Heart right ventricle (tissue), 16 donors: ENCODE measurements around the gene RAD54L. TPM values are rescaled to one million over a fixed set of nuclear protein-coding genes. Genes with fewer than 3 reads are reported as not detected.

ENCODE experiments used
- ATAC-seq, 8 donors: fragments of 200-7000 bp; cut with Tn5 transposase; one replicate each; pipeline ENCODE4 v1.9.1; 2020; ENCODE audit warnings: mild to moderate bottlenecking in 8 of 8, moderate library complexity in 8 of 8, moderate number of reproducible peaks in 1 of 8
- DNase-seq, 2 donors: peaks; one replicate each; pipeline ENCODE4 v3.0.0-alpha.2; 2020
- H3K27ac ChIP-seq, 10 donors: fragments of 200-600 bp; sonication (generic) in 2 of 10; one replicate each; pipeline versions ENCODE4 v1.5.0 to v1.8.0; 2020 to 2022; ENCODE audit warnings: mild to moderate bottlenecking in 3 of 10
- H3K27me3 ChIP-seq, 7 donors: fragments of 200-600 bp; one replicate each; pipeline ENCODE4 v1.8.0; 2021 to 2022; ENCODE audit warnings: mild to moderate bottlenecking in 2 of 7
- H3K36me3 ChIP-seq, 9 donors: fragments of 200-600 bp; sonication (generic) in 1 of 9; one replicate each; pipeline versions ENCODE4 v1.5.0 to v1.8.0; 2020 to 2022; ENCODE audit warnings: mild to moderate bottlenecking in 2 of 9
- H3K4me1 ChIP-seq, 9 donors: fragments of 200-600 bp; sonication (generic) in 1 of 9; one replicate each; pipeline versions ENCODE4 v1.5.0 to v1.8.0; 2020 to 2022; ENCODE audit warnings: mild to moderate bottlenecking in 4 of 9
- H3K4me3 ChIP-seq, 10 donors: fragments of 200-600 bp; sonication (generic) in 2 of 10; one replicate each; pipeline versions ENCODE4 v1.5.0 to v1.8.0; 2020 to 2022; ENCODE audit warnings: mild to moderate bottlenecking in 7 of 10, moderate library complexity in 2 of 10
- H3K9me3 ChIP-seq, 11 donors: fragments of 200-600 bp in 10 of 11; sonication (generic) in 2 of 11; one replicate each; pipeline versions ENCODE4 v1.5.0 to v1.8.0; 2013 to 2022; ENCODE audit warnings: mild to moderate bottlenecking in 2 of 11, control low read depth in 1 of 11, moderate library complexity in 1 of 11
- CTCF ChIP-seq, 9 donors: fragments of 200-600 bp; sonication (generic) in 2 of 9; IDR thresholded peaks; one replicate each; pipeline versions ENCODE4 v1.5.0 to v1.8.0; 2021 to 2022; ENCODE audit warnings: antibody characterized with exemption in 9 of 9, mild to moderate bottlenecking in 5 of 9, moderate library complexity in 1 of 9
- WGBS, 2 donors: extraction: QIAGEN DNeasy Blood & Tissue Kit; methylation state at CpG; one replicate each; pipeline ENCODE4 v1.1.7; 2013; ENCODE audit warnings: inconsistent platforms in 1 of 2; 5-methylcytosine and 5-hydroxymethylcytosine counted together
- intact Hi-C, 10 donors: fragments of 100-400 bp; cut with DNase I; formaldehyde crosslinking; loops; one replicate each; pipeline versions ENCODE4 v1.11.1 to v1.14.2; 2022
- polyA plus RNA-seq, 2 donors: library from polyadenylated mRNA; stranded (reverse); fragments of 200-250 nt; gene quantifications; one replicate each; pipeline ENCODE4 v1.2.3, GENCODE V29; 2013
- total RNA-seq, 10 donors: library from RNA; stranded (reverse); fragmentation: NEBNext Ultra II Directional in 3 of 10; extraction: Animal tissue kit (Norgen Biotek cat#: 25700) in 3 of 10; gene quantifications; one replicate each; pipeline versions ENCODE4 v1.2.1 to v1.2.4, GENCODE V29; 2021 to 2023
- donor health status: Arrhythmogenic right ventricular cardiomyopathy.
- donor health status: ischemic (EF 13 %, LVEDD 7.1; RV severe dilation, severe dysfunction).
- donor health status: healthy with polysubstance abuse.
- donor health status: DM: no; HTN: yes; CAD: no.
- donor health status: DM: no; HTN: no; CAD: no.
- donor health status: ischemic (EF 25% LVEDD 6.9; RV normal size, moderate dysfunction).
- donor health status: ischemic (EF 25% LVEDD 5.7; RV mildly dilated, moderate dysfunction).
- donor health status: healthy.
- donor health status: DM: yes; HTN: yes; CAD: no.
- donor health status: Ischemic cardiomyopathy.
- donor health status: ischemic (EF 35%, LVEDD 5.7; RV mildly dilated, moderate dysfunction).
- donor health status: nonischemic (EF 11% LVEDD 7.7; RV severe dilation, severe dysfunction).
- donor health status: DM: yes; HTN: yes; CAD: no.
- donor health status: PGD.
- donor health status: ischemic (EF 29% LVEDD 5.4; RV normal size, mild dysfunction).
- donor health status: nonischemic (EF 23%, LVEDD 6.1; RV moderate dilation, normal function).

The RAD54L gene
- total and polyA plus RNA-seq, 12 donors, result 0.35 to 2.8 (median 0.68) TPM; not detected in 1

DNA sequence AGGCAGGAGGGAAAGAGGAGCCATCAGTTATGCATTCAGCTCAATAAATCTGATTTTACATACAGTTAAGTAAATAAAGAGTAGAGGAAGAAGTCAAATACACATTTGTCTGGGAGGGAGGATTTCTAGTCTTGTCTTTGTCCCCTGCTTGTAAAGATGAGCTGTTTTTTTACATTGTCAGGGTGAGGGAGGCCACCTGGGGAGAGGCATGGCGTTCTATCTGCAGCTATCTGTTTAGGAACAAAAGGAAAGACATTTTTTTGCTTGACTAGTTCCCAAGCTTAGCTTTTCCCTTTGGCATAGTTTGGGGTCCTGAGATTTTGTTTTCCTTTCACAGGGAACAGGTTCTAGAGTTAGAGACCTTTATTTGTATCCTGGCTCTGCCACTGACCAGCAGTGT, 14.9 kb downstream of the RAD54L start:
- peaks cover 0 to 45% (median 0%) of the 10 kb centered on the region in 9 donors for H3K36me3 ChIP-seq
- no peak overlapping the region for H3K27ac ChIP-seq
- no peak for ATAC-seq
- 93 to 100% methylated on average over 1 of the region's 1 CpG for WGBS, 2 donors
- no peaks in the 10 kb centered on the region for H3K27me3 ChIP-seq
- TF ChIP-seq CTCF (IDR thresholded peaks at IDR 0.05), result no peak
- intact Hi-C loops, result no loop called here
- no peaks in the 10 kb centered on the region for H3K9me3 ChIP-seq
- no peak overlapping the region for H3K4me3 ChIP-seq
- H3K4me1 ChIP-seq, result no peaks in the 10 kb centered on the region
- no peak for DNase-seq

GRCh38 chr1:46263146-46263545, 15.6 kb downstream of the RAD54L start:
- Histone ChIP-seq H3K27ac (no peak overlapping the region), H3K4me3 (no peak overlapping the region), H3K27me3 (no peaks in the 10 kb centered on the region), H3K9me3 (no peaks in the 10 kb centered on the region), H3K36me3 (peaks cover 0 to 50% (median 0%) of the 10 kb centered on the region in 9 donors), H3K4me1 (no peaks in the 10 kb centered on the region)
- TF ChIP-seq CTCF (IDR thresholded peaks at IDR 0.05), result no peak
- intact Hi-C loops, result no loop called here
- 90 to 91% methylated on average over 2 of the region's 2 CpGs for WGBS, 2 donors
- DNase-seq (no peak), ATAC-seq (no peak)

DNA sequence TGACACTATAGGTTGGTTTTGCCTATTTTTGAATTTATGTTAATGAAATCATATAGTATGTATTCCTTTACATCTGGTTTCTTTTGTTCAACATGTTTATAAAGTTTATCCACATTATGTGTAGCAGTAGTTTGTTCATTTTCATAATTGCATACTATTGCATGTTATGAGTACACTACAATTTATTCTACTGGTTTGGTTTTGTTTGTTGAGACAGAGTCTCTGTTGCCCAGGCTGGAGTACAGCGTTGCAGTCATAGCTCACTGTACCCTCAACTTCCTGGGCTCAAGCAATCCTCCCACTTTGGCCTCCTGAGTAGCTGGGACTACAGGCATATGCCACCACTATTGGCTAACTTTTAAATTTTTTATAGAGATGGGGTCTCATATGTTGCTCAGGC, 21.0 kb downstream of the RAD54L start:
- peaks cover 0 to 42% (median 0%) of the 10 kb centered on the region in 9 donors for H3K36me3 ChIP-seq
- H3K27me3 ChIP-seq, result no peaks in the 10 kb centered on the region
- no peaks in the 10 kb centered on the region for H3K4me1 ChIP-seq
- DNase-seq (no peak), ATAC-seq (no peak)
- WGBS, 2 donors, result 97 to 100% methylated on average over 1 of the region's 1 CpG
- H3K4me3 ChIP-seq, result no peak overlapping the region
- intact Hi-C loops, result no loop called here
- no peaks in the 10 kb centered on the region for H3K9me3 ChIP-seq
- no peak overlapping the region for H3K27ac ChIP-seq
- TF ChIP-seq CTCF (IDR thresholded peaks at IDR 0.05), result no peak

DNA sequence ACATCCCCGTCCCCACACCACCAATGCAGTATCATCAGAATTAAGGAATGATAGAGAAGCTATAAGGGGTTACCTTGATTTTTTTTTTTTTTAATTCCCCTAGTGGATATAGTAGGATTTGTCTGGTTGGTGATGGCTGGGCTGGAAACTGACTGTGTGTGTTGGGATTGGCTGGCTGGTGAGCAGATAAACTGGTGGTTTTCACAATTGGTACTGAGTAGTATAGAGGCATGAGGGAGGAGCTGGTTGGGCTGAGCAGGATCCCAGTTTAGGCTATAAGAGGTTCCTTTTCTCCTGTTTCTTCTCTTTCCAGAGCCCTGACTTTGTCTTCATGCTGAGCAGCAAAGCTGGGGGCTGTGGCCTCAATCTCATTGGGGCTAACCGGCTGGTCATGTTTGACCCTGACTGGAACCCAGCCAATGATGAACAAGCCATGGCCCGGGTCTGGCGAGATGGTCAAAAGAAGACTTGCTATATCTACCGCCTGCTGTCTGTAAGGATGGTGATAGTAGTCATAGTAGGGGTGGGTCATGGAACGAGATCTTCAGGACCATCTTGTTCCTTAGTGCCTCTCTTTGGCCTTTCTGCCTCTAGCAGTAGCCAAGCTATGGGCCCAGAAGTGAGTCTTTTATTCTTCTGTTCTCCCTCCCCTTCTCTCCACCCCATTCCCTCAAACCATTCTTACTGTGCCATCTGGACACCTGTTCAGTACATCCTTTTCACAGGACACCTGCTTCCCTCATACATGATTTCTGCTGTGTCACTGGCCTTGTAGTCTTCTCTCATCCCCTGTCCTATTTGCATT, 26.9 kb downstream of the RAD54L start:
- DNase-seq, result no peak
- ATAC-seq, result no peak
- Histone ChIP-seq H3K4me3 (no peak overlapping the region), H3K4me1 (no peaks in the 10 kb centered on the region), H3K27ac (no peak overlapping the region), H3K9me3 (no peaks in the 10 kb centered on the region), H3K27me3 (no peaks in the 10 kb centered on the region), H3K36me3 (peaks cover 0 to 50% (median 11%) of the 10 kb centered on the region in 9 donors)
- intact Hi-C loops, result no loop called here
- TF ChIP-seq CTCF (IDR thresholded peaks at IDR 0.05), result no peak
- 96 to 97% methylated on average over 6 of the region's 6 CpGs for WGBS, 2 donors
